ENCODE measurements around the gene OR5M11.
"Not testable (repeated sequence)": the region's sequence is repeated elsewhere in the genome, so short reads cannot be mapped to it uniquely, and the experiment has no call there.

Gene OR5M11

DNA sequence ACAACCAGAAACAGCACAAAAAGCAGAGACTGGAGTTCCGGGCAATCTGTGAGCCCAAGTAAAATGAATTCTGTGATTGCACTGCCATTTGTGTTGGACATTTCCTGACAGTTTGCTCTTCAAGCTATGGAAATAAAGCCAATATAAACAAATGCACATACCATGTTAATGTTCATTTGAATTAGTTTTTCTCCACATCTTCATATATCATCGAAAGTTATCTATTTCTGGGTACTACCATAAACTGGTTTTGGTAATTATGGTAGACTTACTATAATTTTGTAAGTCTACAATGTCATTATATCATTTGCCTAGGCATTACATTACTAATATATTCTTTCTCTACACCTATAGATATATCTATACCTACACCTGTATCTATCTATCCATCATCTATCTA, at the start of gene OR5M11:
Gene OR5M11 (minus strand): TSS at position 101 of the 400 bp plus-strand sequence. CDS start 0 bp downstream, at position 101.
- DNase-seq, result no peak

DNA sequence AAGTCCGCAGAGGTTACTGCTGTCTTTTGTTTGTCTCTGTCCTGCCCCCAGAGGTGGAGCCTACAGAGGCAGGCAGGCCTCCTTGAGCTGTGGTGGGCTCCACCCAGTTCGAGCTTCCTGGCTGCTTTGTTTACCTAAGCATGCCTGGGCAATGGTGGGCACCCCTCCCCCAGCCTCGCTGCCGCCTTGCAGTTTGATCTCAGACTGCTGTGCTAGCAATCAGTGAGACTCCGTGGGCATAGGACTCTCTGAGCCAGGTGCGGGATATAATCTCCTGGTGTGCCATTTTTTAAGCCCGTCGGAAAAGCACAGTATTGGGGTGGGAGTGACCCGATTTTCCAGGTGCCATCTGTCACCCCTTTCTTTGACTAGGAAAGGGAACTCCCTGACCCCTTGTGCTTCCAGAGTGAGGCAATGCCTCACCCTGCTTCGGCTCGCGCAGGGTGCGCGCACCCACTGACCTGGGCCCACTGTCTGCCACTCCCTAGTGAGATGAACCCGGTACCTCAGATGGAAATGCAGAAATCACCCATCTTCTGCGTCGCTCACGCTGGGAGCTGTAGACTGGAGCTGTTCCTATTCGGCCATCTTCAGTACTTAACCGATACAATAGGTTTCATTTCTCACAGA, 49.1 kb upstream of the OR5M11 start:
- DNase-seq, result not testable (repeated sequence)

DNA sequence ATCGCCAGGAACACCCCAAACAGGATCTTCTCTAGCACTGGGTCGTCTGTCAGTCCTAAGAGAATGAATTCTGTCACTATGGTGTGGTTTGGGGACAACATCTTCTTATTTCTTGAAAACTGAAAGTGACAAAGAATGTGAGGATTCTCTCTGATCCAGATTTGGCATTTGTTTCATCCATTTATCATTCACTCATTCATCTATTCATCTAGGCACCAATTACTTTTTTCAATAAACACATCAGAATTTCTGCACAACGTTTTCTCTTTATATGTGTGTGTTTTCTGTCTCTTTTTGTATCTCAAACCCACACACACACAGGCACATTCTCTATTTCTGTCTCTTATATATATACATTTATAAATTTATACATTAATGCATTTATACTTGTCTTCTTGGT, 34.6 kb upstream of the OR5M11 start, which contains the start of gene OR5M10:
Gene OR5M10 (minus strand): TSS at position 101 of the 400 bp plus-strand sequence. CDS start 0 bp downstream, at position 101.
- DNase-seq, result no peak

- DNase-seq, result no peak
Measured at GRCh38 chr11:56558574-56558973, 15.5 kb upstream of the OR5M11 start.

DNA sequence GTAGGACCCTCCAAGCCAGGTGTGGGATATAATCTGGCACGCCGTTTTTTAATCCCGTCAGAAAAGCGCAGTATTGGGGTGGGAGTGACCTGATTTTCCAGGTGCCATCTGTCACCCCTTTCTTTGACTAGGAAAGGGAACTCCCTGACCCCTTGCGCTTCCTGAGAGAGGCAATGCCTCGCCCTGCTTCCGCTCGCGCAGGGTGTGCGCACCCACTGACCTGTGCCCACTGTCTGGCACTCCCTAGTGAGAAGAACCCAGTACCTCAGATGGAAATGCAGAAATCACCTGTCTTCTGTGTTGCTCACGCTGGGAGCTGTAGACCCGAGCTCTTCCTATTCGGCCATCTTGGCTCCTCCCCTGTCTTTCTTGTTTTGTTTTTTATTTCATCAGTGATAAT, 11.6 kb upstream of the OR5M11 start:
- not testable (repeated sequence) for DNase-seq

DNA sequence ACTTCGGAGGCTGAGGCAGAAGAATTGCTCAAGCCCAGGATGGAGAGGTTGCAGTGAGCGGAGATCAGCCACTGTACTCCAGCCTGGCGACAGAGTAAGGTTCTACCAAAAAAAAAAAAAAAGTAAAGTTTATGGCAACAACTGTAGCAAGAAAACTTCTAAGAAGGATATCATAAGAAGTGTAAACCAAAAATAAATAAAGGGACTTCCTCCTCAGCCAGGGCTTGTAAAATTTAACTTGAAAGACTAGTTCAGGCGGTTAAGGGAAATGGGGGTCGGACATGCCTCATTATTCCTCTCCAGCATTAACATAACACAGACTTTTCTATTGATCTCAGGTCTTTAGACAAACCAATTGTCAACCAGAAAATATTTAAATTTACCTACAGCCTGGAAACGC, 2.5 kb upstream of the OR5M11 start:
- no peak for DNase-seq

DNA sequence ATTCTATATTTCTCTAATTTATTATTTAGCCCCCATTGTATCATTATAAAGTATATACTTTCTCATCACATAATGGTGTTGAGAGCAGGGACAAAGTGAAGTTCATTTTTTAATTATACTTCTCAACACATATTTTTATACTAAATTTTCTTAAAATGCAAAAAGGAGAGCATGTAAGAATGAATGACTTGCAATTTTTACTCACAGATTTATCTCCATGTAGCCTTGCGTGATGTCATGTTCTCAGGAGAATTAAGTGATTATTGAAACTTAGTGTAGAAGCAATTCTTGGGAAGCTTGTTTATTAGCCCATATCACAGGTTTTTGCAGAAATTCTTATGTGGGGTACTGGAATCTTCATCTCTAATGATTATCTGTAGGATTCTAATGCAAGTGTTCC, 682 bp upstream of the OR5M11 start:
- no peak for DNase-seq

GRCh38 chr11:56533054-56533740, 9.9 kb downstream of the OR5M11 start:
- no peak for DNase-seq

- DNase-seq, result no peak
Measured at GRCh38 chr11:56531856-56532255, 11.2 kb downstream of the OR5M11 start.

DNA sequence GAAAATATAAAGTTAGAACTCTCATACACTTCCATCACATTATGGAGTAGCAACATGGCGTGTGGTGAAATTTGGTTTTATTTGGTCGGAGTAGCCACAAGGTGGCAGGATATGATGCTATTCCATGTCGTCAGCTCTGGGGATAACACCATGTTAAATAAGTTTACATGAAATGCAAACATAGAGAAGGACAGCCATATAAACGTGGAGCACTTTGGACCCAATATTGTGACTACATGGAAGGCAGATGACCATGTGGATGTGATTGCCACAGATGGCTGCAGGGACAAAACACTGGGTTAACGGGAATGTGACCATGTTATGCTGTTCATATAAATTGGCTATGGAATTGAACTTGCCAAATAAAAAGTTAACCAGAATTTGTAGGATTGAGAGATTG, 21.0 kb downstream of the OR5M11 start:
- DNase-seq, result no peak

GRCh38 chr11:56513280-56513679, 29.8 kb downstream of the OR5M11 start:
- DNase-seq, result no peak

DNA sequence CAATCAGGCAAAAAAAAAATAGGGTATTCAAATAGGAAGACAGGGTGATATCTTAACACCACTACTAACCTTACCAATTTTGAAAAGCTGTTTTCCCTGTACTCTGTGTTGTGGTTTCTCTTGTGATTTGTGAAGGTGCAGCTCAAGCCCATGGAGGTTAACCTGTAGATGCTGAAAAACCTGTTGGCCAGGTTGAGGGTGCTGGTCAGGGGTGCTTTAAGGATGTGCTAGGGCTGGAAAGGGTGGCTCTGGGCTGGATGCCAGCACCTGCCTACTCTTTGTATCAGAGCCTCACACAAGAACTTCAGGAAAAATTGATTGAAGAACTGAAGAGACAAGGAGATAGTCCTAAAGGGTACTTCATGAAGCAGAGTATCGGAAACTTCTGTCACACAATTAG, 33.6 kb downstream of the OR5M11 start:
- no peak for DNase-seq

GRCh38 chr11:56497010-56497409, 46.0 kb downstream of the OR5M11 start:
- DNase-seq, result no peak

DNA sequence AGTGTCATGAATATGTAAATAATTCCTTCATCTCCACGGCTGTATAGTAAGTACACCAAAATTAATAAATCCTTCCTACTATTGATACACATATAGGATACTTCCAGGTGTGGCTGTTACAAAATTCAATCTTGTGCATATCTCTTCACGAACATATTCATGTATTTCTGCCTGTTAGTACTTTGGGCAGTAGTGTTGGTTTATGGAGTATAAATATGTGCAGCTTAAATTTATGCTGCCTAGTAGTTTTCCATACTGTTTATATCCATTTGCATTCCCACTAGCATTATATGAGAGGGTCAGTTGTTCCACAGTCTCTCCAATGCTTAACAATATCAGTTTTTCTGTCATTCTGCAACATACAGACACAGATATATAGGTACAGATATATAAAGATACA, 47.9 kb downstream of the OR5M11 start:
- DNase-seq, result no peak
